Keratinocyte (primary cell): ENCODE measurements around the gene SYT6.

Experiments
- CTCF ChIP-seq, 3 experiments: IDR thresholded peaks in 1 of 3; conservative IDR thresholded peaks in 1 of 3; optimal IDR thresholded peaks in 1 of 3; 2 replicates in 2 of 3; 3 replicates in 1 of 3; pipeline versions ENCODE3 to v1.5.1; 2011; ENCODE audit warnings: low read length in 3 of 3, mild to moderate bottlenecking in 3 of 3, moderate library complexity in 2 of 3, control low read depth in 1 of 3, inconsistent platforms in 1 of 3; ENCODE audit not compliant: insufficient read depth in 2 of 3; ENCODE audit errors: extremely low read depth in 1 of 3
- EZH2 ChIP-seq: IDR thresholded peaks from one replicate; pipeline ENCODE4 v1.6.1; 2012; ENCODE audit warnings: inconsistent platforms, mild to moderate bottlenecking, low read length, moderate library complexity

DNA sequence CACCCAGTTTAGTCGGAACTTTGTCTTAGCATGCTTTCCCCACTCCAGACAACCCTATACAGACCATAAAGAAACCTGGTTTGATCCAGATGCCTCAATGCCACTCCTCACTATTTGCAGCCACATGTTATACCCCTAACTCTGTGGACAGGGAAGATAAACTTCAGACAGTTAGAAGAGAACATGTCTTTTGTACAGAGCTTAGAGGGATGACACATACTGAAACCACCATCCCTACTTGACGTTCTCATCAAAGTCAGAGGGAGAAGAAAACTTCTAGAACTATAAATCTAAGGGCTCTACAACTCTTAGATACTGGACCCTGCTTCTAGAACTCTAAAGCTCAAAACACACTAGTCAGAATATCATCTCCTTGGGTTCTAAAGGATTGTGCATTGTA is 3.7 kb downstream of the SYT6 start:
- TF ChIP-seq EZH2 (no peak), CTCF (optimal IDR thresholded peaks at IDR 0.05 in 1 of 3, IDR thresholded peaks at IDR 0.05 in 1 of 3, conservative IDR thresholded peaks at IDR 0.05 in 1 of 3; ENCODE audit: extremely low read depth in 1 of 3, insufficient read depth in 2 of 3, low read length in 3 of 3) (no peak)
